H1 (cell line): ENCODE measurements around the gene IGF2R. TPM values are rescaled to one million over a fixed set of nuclear protein-coding genes. Genes with fewer than 3 reads are reported as not detected.

Source experiments
- RNF2 ChIP-seq: fragments of 200-900, 300-1000 bp; sonication (generic); IDR thresholded peaks from 2 replicates; pipeline ENCODE4 v1.7.1; 2016; ENCODE audit warnings: borderline replicate concordance, low read depth, mild to moderate bottlenecking, antibody characterized with exemption, low read length; ENCODE audit not compliant: poor library complexity, severe bottlenecking; ENCODE audit errors: missing control alignments
- polyA plus RNA-seq, 7 experiments: library from polyadenylated mRNA; depleted of rRNA in 3 of 7; stranded (reverse) in 5 of 7; unstranded in 2 of 7; fragments of >200 nt in 5 of 7; fragments of 200-250 nt in 2 of 7; gene quantifications; 1 replicate in 5 of 7; 2 replicates in 1 of 7; 4 replicates in 1 of 7; pipeline versions ENCODE4 v1.2.1 to v1.2.3, GENCODE V29; 2011 to 2013; ENCODE audit warnings: missing spikeins in 2 of 7, mixed read lengths in 2 of 7
- total RNA-seq: library from RNA; stranded (reverse); fragmentation: NEBNext Ultra II Directional; extraction: Animal tissue kit (Norgen Biotek cat#: 25700); gene quantifications from 2 replicates; pipeline ENCODE4 v1.2.1, GENCODE V29; 2021

The IGF2R gene
- total and polyA plus RNA-seq, 2 of the 8 experiments (the other 6 are each of a cell fraction or from before 2014, with no cell fraction given), result 20.6 to 74.1 TPM

GRCh38 chr6:160079686-160080043 lies 110.8 kb downstream of the IGF2R start (continued):
- no peak for TF ChIP-seq RNF2
